Suprapubic skin (tissue), 3 donors: Measurements from ENCODE around the gene GRIN2A.

ENCODE experiments used
- CTCF ChIP-seq, 2 donors: fragments of 200-600 bp in 1 of 2; fragments of 450-650 bp in 1 of 2; sonication (generic) in 1 of 2; IDR thresholded peaks; one replicate each; pipeline ENCODE4 v1.5.1; 2016 to 2019; ENCODE audit warnings: antibody characterized with exemption in 2 of 2, mild to moderate bottlenecking in 1 of 2, moderate library complexity in 1 of 2
- POLR2A ChIP-seq, 2 donors: fragments of 450-650 bp; IDR thresholded peaks; one replicate each; pipeline ENCODE4 v1.6.1; 2017; ENCODE audit warnings: antibody characterized with exemption in 2 of 2, mild to moderate bottlenecking in 2 of 2, moderate library complexity in 2 of 2

GRCh38 chr16:9805109-9805508, 377.1 kb downstream of the GRIN2A start:
- TF ChIP-seq CTCF (IDR thresholded peaks at IDR 0.05): no peak
- TF ChIP-seq POLR2A (IDR thresholded peaks at IDR 0.05): no peak
